ENCODE data around the gene PLEKHS1. TPM values are rescaled to one million over a fixed set of nuclear protein-coding genes. Genes with fewer than 3 reads are reported as not detected.

Gene PLEKHS1
- total RNA-seq, 1 experiment from 2014 or later, result not detected

DNA sequence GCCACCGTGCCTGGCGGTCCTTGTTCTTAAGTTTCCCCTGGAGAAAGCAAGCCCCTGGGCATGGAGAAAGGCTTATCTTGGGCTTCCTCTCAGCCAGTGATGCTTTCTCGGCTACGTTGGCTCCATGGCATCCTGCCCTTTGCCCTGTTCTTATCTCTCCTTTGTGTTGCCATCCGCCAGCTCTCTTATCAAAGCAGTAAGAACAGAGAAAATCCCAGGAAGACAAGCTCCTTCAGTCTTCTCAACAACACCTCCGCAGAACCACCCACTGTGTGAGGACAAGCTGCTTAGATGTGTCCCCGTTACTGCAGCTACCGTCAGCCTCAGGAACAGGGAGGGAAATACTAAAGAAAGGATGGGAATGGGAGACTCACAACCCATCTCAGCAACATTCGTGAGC, 3.3 kb downstream of the PLEKHS1 start:
- Histone ChIP-seq H2BK15ac (ENCODE audit: low read depth, low read length) (no peak overlapping the region), H3K56ac (ENCODE audit: insufficient read length, low read depth, low read length) (no peak overlapping the region), H3K79me1 (ENCODE audit: insufficient read depth, low read depth, low read length, poor library complexity, severe bottlenecking) (no peaks in the 10 kb centered on the region), H2AK5ac (ENCODE audit: insufficient read length, low read length) (no peak overlapping the region), H3K18ac (ENCODE audit: insufficient read length, low read depth, low read length) (no peak overlapping the region), H4K5ac (ENCODE audit: insufficient read length, low read depth, low read length) (no peak overlapping the region), H3K4me2 (ENCODE audit: insufficient read depth, insufficient read length, low read length) (no peak overlapping the region), H4K91ac (ENCODE audit: insufficient read length, low read depth, low read length) (no peak overlapping the region), H4K20me1 (ENCODE audit: control insufficient read depth, insufficient read depth, insufficient read length) (no peaks in the 10 kb centered on the region), H3T11ph (ENCODE audit: low read length) (no peak overlapping the region), H3K9ac (ENCODE audit: extremely low read depth, insufficient read length, low read length) (no peak overlapping the region), H2AFZ (ENCODE audit: low read length) (no peak overlapping the region), H3K27ac (ENCODE audit: insufficient read length, low read depth, low read length) (no peak overlapping the region), H2BK12ac (ENCODE audit: insufficient read length, low read depth, low read length) (no peak overlapping the region), H3K4me1 (ENCODE audit: insufficient read depth, low read length) (no peaks in the 10 kb centered on the region), H3K9me3 (ENCODE audit: control insufficient read depth, low read depth, low read length) (no peaks in the 10 kb centered on the region), H2BK120ac (ENCODE audit: low read depth, low read length, poor library complexity, severe bottlenecking) (no peak overlapping the region), H3K79me2 (ENCODE audit: insufficient read depth, low read length) (no peaks in the 10 kb centered on the region), H3K23ac (ENCODE audit: insufficient read length, low read depth, low read length) (no peak overlapping the region), H3K27me3 (ENCODE audit: insufficient read depth, low read length) (no peaks in the 10 kb centered on the region), H3K14ac (ENCODE audit: insufficient read depth, low read length) (no peak overlapping the region), H3K23me2 (ENCODE audit: insufficient read length, low read depth, low read length, poor library complexity, severe bottlenecking) (no peaks in the 10 kb centered on the region), H2BK5ac (ENCODE audit: insufficient read length, low read length) (no peak overlapping the region), H3K4ac (ENCODE audit: low read depth, low read length) (no peak overlapping the region), H2BK20ac (ENCODE audit: low read depth, low read length, poor library complexity, severe bottlenecking) (no peak overlapping the region), H4K8ac (replicated peaks; ENCODE audit: insufficient read length, low read depth, low read length) (no peak overlapping the region)
- H3K9me3 Mint-ChIP-seq, result no peaks in the 10 kb centered on the region; a peak in 1 of 5 replicates
- H3K27ac Mint-ChIP-seq, result no peak overlapping the region
- no peaks in the 10 kb centered on the region for H3K36me3 Mint-ChIP-seq (ENCODE audit: insufficient read depth in 1 of 3, low read depth in 3 of 3)
- TF ChIP-seq, protein P1, sequence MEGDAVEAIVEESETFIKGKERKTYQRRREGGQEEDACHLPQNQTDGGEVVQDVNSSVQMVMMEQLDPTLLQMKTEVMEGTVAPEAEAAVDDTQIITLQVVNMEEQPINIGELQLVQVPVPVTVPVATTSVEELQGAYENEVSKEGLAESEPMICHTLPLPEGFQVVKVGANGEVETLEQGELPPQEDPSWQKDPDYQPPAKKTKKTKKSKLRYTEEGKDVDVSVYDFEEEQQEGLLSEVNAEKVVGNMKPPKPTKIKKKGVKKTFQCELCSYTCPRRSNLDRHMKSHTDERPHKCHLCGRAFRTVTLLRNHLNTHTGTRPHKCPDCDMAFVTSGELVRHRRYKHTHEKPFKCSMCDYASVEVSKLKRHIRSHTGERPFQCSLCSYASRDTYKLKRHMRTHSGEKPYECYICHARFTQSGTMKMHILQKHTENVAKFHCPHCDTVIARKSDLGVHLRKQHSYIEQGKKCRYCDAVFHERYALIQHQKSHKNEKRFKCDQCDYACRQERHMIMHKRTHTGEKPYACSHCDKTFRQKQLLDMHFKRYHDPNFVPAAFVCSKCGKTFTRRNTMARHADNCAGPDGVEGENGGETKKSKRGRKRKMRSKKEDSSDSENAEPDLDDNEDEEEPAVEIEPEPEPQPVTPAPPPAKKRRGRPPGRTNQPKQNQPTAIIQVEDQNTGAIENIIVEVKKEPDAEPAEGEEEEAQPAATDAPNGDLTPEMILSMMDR (conservative IDR thresholded peaks at IDR 0.05), result no peak
- no CpG with 5 or more reads among the region's 9 CpGs for WGBS (ENCODE audit: extremely low coverage, insufficient read length, low lambda C conversion rate)
- H3K27me3 Mint-ChIP-seq (ENCODE audit: low read depth), result peaks cover 4% of the 10 kb centered on the region
- no peaks in the 10 kb centered on the region; a peak in 1 of 4 replicates for H3K4me1 Mint-ChIP-seq
- no peak overlapping the region for H3K4me3 Mint-ChIP-seq
- no peak for DNase-seq
